DND-41 (cell line): ENCODE measurements around the gene PLD6.

Experiments used
- EZH2 ChIP-seq: IDR thresholded peaks from 3 replicates; pipeline ENCODE4 v1.6.1; 2012; ENCODE audit warnings: borderline replicate concordance, low read depth, mild to moderate bottlenecking, moderate library complexity, low read length, inconsistent platforms; ENCODE audit not compliant: severe bottlenecking
- TF ChIP-seq, protein P1 (sequence below): IDR thresholded peaks from 2 replicates; pipeline ENCODE4 v1.5.1; 2012; ENCODE audit warnings: borderline replicate concordance, low read length, moderate library complexity, mild to moderate bottlenecking; ENCODE audit not compliant: poor library complexity, severe bottlenecking; ENCODE audit errors: extremely low read depth

DNA sequence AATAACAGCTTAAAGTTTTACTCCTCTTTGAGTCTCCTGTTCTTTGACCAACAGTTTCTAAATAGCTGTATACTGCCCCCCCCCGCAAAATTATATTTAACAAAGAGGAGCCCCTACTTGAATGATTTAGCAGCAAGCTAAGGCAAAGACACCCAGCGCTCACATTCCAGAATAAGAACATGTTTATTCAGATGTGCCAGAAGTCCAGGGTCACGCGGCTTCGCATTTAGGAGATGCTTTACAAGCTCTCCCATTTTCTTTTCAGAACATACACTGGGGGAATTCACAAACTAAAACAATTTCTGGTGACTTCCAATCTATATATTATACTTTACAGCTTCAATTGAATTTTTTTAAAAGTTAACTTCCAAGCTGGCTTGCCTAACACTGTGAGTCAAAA, 5.3 kb downstream of the PLD6 start:
- TF ChIP-seq, protein P1, sequence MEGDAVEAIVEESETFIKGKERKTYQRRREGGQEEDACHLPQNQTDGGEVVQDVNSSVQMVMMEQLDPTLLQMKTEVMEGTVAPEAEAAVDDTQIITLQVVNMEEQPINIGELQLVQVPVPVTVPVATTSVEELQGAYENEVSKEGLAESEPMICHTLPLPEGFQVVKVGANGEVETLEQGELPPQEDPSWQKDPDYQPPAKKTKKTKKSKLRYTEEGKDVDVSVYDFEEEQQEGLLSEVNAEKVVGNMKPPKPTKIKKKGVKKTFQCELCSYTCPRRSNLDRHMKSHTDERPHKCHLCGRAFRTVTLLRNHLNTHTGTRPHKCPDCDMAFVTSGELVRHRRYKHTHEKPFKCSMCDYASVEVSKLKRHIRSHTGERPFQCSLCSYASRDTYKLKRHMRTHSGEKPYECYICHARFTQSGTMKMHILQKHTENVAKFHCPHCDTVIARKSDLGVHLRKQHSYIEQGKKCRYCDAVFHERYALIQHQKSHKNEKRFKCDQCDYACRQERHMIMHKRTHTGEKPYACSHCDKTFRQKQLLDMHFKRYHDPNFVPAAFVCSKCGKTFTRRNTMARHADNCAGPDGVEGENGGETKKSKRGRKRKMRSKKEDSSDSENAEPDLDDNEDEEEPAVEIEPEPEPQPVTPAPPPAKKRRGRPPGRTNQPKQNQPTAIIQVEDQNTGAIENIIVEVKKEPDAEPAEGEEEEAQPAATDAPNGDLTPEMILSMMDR: no peak
- TF ChIP-seq EZH2: no peak
